ENCODE data around the gene PARP14. TPM values are rescaled to one million over a fixed set of nuclear protein-coding genes. Genes with fewer than 3 reads are reported as not detected.
"Not testable (repeated sequence)": the region's sequence is repeated elsewhere in the genome, so short reads cannot be mapped to it uniquely, and the experiment has no call there.

PARP14 gene
- total RNA-seq, 1 experiment from 2014 or later = 17.4 TPM

DNA sequence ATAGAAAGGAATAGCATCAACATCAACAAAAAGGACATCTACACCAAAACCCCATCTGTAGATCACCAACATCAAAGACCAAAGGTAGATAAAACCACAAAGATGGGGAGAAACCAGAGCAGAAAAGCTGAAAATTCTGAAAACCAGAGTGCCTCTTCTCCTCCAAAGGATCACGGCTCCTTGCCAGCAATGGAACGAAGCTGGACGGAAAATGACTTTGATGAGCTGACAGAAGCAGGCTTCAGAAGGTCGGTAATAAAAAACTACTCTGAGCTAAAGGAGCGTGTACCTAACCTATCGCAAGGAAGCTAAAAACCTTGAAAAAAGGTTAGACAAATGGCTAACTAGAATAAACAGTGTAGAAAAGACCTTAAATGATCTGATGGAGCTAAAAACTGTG lies 28.7 kb upstream of the PARP14 start:
- H2BK15ac ChIP-seq (ENCODE audit: low read depth, low read length); H4K91ac ChIP-seq (ENCODE audit: insufficient read length, low read depth, low read length); H3K14ac ChIP-seq (ENCODE audit: insufficient read depth, low read length); H2BK12ac ChIP-seq (ENCODE audit: insufficient read length, low read depth, low read length); H3K18ac ChIP-seq (ENCODE audit: insufficient read length, low read depth, low read length); H3K36me3 Mint-ChIP-seq (ENCODE audit: insufficient read depth in 1 of 3, low read depth in 3 of 3); H4K20me1 ChIP-seq (ENCODE audit: control insufficient read depth, insufficient read depth, insufficient read length); H3K79me2 ChIP-seq (ENCODE audit: insufficient read depth, low read length); DNase-seq; H3K4me1 ChIP-seq (ENCODE audit: insufficient read depth, low read length); H3K79me1 ChIP-seq (ENCODE audit: insufficient read depth, low read depth, low read length, poor library complexity, severe bottlenecking); H3K4me2 ChIP-seq (ENCODE audit: insufficient read depth, insufficient read length, low read length); H3T11ph ChIP-seq (ENCODE audit: low read length); H4K5ac ChIP-seq (ENCODE audit: insufficient read length, low read depth, low read length); H3K27ac Mint-ChIP-seq; H2AK5ac ChIP-seq (ENCODE audit: insufficient read length, low read length); H3K23ac ChIP-seq (ENCODE audit: insufficient read length, low read depth, low read length); H3K56ac ChIP-seq (ENCODE audit: insufficient read length, low read depth, low read length); H2BK20ac ChIP-seq (ENCODE audit: low read depth, low read length, poor library complexity, severe bottlenecking); H3K9me3 ChIP-seq (ENCODE audit: control insufficient read depth, low read depth, low read length); H4K8ac ChIP-seq (replicated peaks; ENCODE audit: insufficient read length, low read depth, low read length); H2BK5ac ChIP-seq (ENCODE audit: insufficient read length, low read length); H3K27me3 ChIP-seq (ENCODE audit: insufficient read depth, low read length); H2AFZ ChIP-seq (ENCODE audit: low read length); H3K4ac ChIP-seq (ENCODE audit: low read depth, low read length); H3K27ac ChIP-seq (ENCODE audit: insufficient read length, low read depth, low read length); H2BK120ac ChIP-seq (ENCODE audit: low read depth, low read length, poor library complexity, severe bottlenecking); H3K4me3 Mint-ChIP-seq; H3K9ac ChIP-seq (ENCODE audit: extremely low read depth, insufficient read length, low read length); H3K23me2 ChIP-seq (ENCODE audit: insufficient read length, low read depth, low read length, poor library complexity, severe bottlenecking); H3K9me3 Mint-ChIP-seq: not testable (repeated sequence)
- Mint-ChIP-seq H3K27me3 (ENCODE audit: low read depth) (peaks cover 11% of the 10 kb centered on the region), H3K4me1 (peaks cover 12 to 17% of the 10 kb centered on the region in 2 experiments)
- no CpG with 5 or more reads among the region's 6 CpGs for WGBS (ENCODE audit: extremely low coverage, insufficient read length, low lambda C conversion rate)

DNA sequence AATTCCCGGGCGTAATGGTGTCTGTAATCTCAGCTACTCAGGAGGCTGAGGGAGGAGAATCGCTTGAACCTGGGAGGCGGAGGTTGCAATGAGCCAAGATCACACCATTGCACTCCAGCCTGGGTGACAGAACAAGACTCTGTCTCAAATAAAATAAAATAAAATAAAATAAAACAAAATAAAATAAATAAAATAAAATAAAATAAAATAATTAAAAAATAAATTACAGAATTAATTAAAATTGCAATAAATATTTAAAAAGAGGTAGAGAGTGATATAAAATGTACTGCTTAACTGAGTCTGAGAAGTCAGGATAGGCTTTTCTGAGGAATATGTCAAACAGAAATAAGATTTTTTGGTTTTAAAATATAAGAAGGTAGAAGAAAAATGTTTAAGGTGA lies 22.3 kb upstream of the PARP14 start:
- H3K18ac ChIP-seq (ENCODE audit: insufficient read length, low read depth, low read length); H3K9ac ChIP-seq (ENCODE audit: extremely low read depth, insufficient read length, low read length); H3K27ac ChIP-seq (ENCODE audit: insufficient read length, low read depth, low read length); H2AFZ ChIP-seq (ENCODE audit: low read length); H3K9me3 ChIP-seq (ENCODE audit: control insufficient read depth, low read depth, low read length); DNase-seq; H3K27ac Mint-ChIP-seq; H3K79me1 ChIP-seq (ENCODE audit: insufficient read depth, low read depth, low read length, poor library complexity, severe bottlenecking); H4K5ac ChIP-seq (ENCODE audit: insufficient read length, low read depth, low read length); H4K20me1 ChIP-seq (ENCODE audit: control insufficient read depth, insufficient read depth, insufficient read length); H3K27me3 ChIP-seq (ENCODE audit: insufficient read depth, low read length); H2BK5ac ChIP-seq (ENCODE audit: insufficient read length, low read length); H3K9me3 Mint-ChIP-seq; H3K4me1 Mint-ChIP-seq; H4K91ac ChIP-seq (ENCODE audit: insufficient read length, low read depth, low read length); H3K4me3 Mint-ChIP-seq; H2BK12ac ChIP-seq (ENCODE audit: insufficient read length, low read depth, low read length); H3K56ac ChIP-seq (ENCODE audit: insufficient read length, low read depth, low read length); H4K8ac ChIP-seq (replicated peaks; ENCODE audit: insufficient read length, low read depth, low read length); H2BK20ac ChIP-seq (ENCODE audit: low read depth, low read length, poor library complexity, severe bottlenecking); H3K23ac ChIP-seq (ENCODE audit: insufficient read length, low read depth, low read length); H3K4me1 ChIP-seq (ENCODE audit: insufficient read depth, low read length); H3K14ac ChIP-seq (ENCODE audit: insufficient read depth, low read length); H3K23me2 ChIP-seq (ENCODE audit: insufficient read length, low read depth, low read length, poor library complexity, severe bottlenecking); H3T11ph ChIP-seq (ENCODE audit: low read length); H3K4ac ChIP-seq (ENCODE audit: low read depth, low read length); H3K79me2 ChIP-seq (ENCODE audit: insufficient read depth, low read length); H3K36me3 Mint-ChIP-seq (ENCODE audit: insufficient read depth in 1 of 3, low read depth in 3 of 3); H3K4me2 ChIP-seq (ENCODE audit: insufficient read depth, insufficient read length, low read length); H2BK120ac ChIP-seq (ENCODE audit: low read depth, low read length, poor library complexity, severe bottlenecking); H2AK5ac ChIP-seq (ENCODE audit: insufficient read length, low read length); H2BK15ac ChIP-seq (ENCODE audit: low read depth, low read length): not testable (repeated sequence)
- no CpG with 5 or more reads among the region's 4 CpGs for WGBS (ENCODE audit: extremely low coverage, insufficient read length, low lambda C conversion rate)
- peaks cover 20% of the 10 kb centered on the region for H3K27me3 Mint-ChIP-seq (ENCODE audit: low read depth)
